Spleen (tissue), 11 donors: ENCODE data around the gene KCNT1. TPM values are rescaled to one million over a fixed set of nuclear protein-coding genes. Genes with fewer than 3 reads are reported as not detected.

Experiments
- DNase-seq: peaks from one replicate; pipeline ENCODE4 v3.0.0-alpha.2; 2020
- H3K27ac ChIP-seq, 8 donors: fragments of 200-600 bp; sonication (generic) in 7 of 8; 1 replicate in 4 of 8; 2 replicates in 4 of 8; pipeline versions ENCODE4 v1.5.0 to v1.8.0; 2016 to 2021; ENCODE audit warnings: inconsistent platforms in 4 of 8, mild to moderate bottlenecking in 4 of 8, moderate library complexity in 1 of 8
- H3K27me3 ChIP-seq, 7 donors: fragments of 200-600 bp; sonication (generic) in 6 of 7; replicated peaks in 1 of 7; 1 replicate in 4 of 7; 2 replicates in 3 of 7; pipeline versions ENCODE4 v1.5.0 to v1.8.0; 2016 to 2021; ENCODE audit warnings: inconsistent platforms in 3 of 7, mild to moderate bottlenecking in 1 of 7
- H3K36me3 ChIP-seq, 6 donors: fragments of 200-600 bp; sonication (generic) in 5 of 6; 1 replicate in 4 of 6; 2 replicates in 2 of 6; pipeline versions ENCODE4 v1.5.0 to v1.8.0; 2016 to 2021; ENCODE audit warnings: inconsistent platforms in 2 of 6
- H3K4me1 ChIP-seq, 6 donors: fragments of 200-600 bp; sonication (generic) in 5 of 6; 1 replicate in 3 of 6; 2 replicates in 3 of 6; pipeline versions ENCODE4 v1.5.0 to v1.8.0; 2016 to 2021; ENCODE audit warnings: inconsistent platforms in 3 of 6
- H3K4me3 ChIP-seq, 8 donors: fragments of 200-600 bp; sonication (generic) in 7 of 8; 1 replicate in 4 of 8; 2 replicates in 4 of 8; pipeline versions ENCODE4 v1.5.0 to v1.8.0; 2016 to 2021; ENCODE audit warnings: inconsistent platforms in 4 of 8, mild to moderate bottlenecking in 4 of 8, moderate library complexity in 2 of 8
- H3K9me3 ChIP-seq, 8 donors: fragments of 200-600 bp; sonication (generic) in 7 of 8; 1 replicate in 4 of 8; 2 replicates in 4 of 8; pipeline versions ENCODE4 v1.5.0 to v1.8.0; 2016 to 2021; ENCODE audit warnings: inconsistent platforms in 4 of 8
- CTCF ChIP-seq, 11 experiments: fragments of 200-600 bp in 7 of 11; fragments of 450-650 bp in 4 of 11; sonication (generic) in 4 of 11; IDR thresholded peaks in 8 of 11; conservative IDR thresholded peaks in 3 of 11; 1 replicate in 7 of 11; 2 replicates in 4 of 11; pipeline versions ENCODE4 v1.4.0 to v1.8.0; 2016 to 2021; ENCODE audit warnings: antibody characterized with exemption in 11 of 11, inconsistent platforms in 4 of 11, mild to moderate bottlenecking in 1 of 11
- POLR2A ChIP-seq, 3 donors: fragments of 450-650 bp; IDR thresholded peaks; one replicate each; pipeline ENCODE4 v1.5.1; 2017; ENCODE audit warnings: antibody characterized with exemption in 3 of 3, mild to moderate bottlenecking in 1 of 3
- POLR2AphosphoS5 ChIP-seq, 3 donors: sonication (generic); formaldehyde crosslinking; IDR thresholded peaks; one replicate each; pipeline ENCODE4 v1.5.1; 2017; ENCODE audit warnings: antibody characterized with exemption in 3 of 3
- WGBS, 5 donors: extraction: QIAGEN DNeasy Blood & Tissue Kit in 3 of 5; methylation state at CpG; one replicate each; pipeline versions ENCODE4 v1.1.5 to v1.1.7; 2013 to 2018; 5-methylcytosine and 5-hydroxymethylcytosine counted together
- intact Hi-C: fragments of 100-400 bp; cut with DNase I; formaldehyde crosslinking; loops from one replicate; pipeline ENCODE4 v1.15.0; 2023; ENCODE audit warnings: low total_unique reads
- polyA plus RNA-seq, 3 donors: library from polyadenylated mRNA; stranded (reverse); fragments of 200-250 nt; gene quantifications; one replicate each; pipeline ENCODE4 v1.2.1, GENCODE V29; 2013
- total RNA-seq, 7 donors: library from RNA; depleted of rRNA in 3 of 7; stranded (reverse); fragments of >200 nt in 3 of 7; fragmentation: NEBNext Ultra II Directional in 4 of 7; extraction: Animal tissue kit (Norgen Biotek cat#: 25700) in 4 of 7; gene quantifications; one replicate each; pipeline versions ENCODE4 v1.1.0 to v1.2.1, GENCODE V29; 2016 to 2021
- donor health status: healthy with polysubstance abuse.
- donor health status: DM: no; HTN: no; CAD: no; lungs with moderate emphysema.
- donor health status: DM: no; HTN: no; CAD: no.
- donor health status: Bipolar disorder and iron deficiency.
- donor health status: healthy.
- donor health status: DM: no; HTN: no; CAD: no.
- donor health status: DM: yes; HTN: yes; CAD: no.

The KCNT1 gene
- total and polyA plus RNA-seq, 10 donors, result 1.0 to 41.5 (median 19.8) TPM

- TF ChIP-seq POLR2AphosphoS5 (IDR thresholded peaks at IDR 0.05) (no peak), POLR2A (IDR thresholded peaks at IDR 0.05) (no peak), CTCF (IDR thresholded peaks at IDR 0.05 in 8 of 11, conservative IDR thresholded peaks at IDR 0.05 in 3 of 11) (no peak)
- WGBS, 5 donors, result 72 to 90% (median 80%) methylated on average over 2 to 9 of the region's 9 CpGs
- peak overlapping the region in 5 of 8 donors; percentile 46 to 83 (median 75) for H3K27ac ChIP-seq
- no peaks in the 10 kb centered on the region for H3K9me3 ChIP-seq
- intact Hi-C loops, result no loop called here
- peak overlapping the region in 2 of 8 donors; percentile 47 to 64 for H3K4me3 ChIP-seq
- peaks cover 0 to 90% (median 41%) of the 10 kb centered on the region in 6 donors for H3K4me1 ChIP-seq
- peaks cover 0 to 38% (median 25%) of the 10 kb centered on the region in 7 donors for H3K27me3 ChIP-seq
- peaks cover 0 to 11% (median 0%) of the 10 kb centered on the region in 6 donors for H3K36me3 ChIP-seq
- DNase-seq, result no peak
Measured at GRCh38 chr9:135706288-135706687, 4.3 kb downstream of the KCNT1 start.

DNA sequence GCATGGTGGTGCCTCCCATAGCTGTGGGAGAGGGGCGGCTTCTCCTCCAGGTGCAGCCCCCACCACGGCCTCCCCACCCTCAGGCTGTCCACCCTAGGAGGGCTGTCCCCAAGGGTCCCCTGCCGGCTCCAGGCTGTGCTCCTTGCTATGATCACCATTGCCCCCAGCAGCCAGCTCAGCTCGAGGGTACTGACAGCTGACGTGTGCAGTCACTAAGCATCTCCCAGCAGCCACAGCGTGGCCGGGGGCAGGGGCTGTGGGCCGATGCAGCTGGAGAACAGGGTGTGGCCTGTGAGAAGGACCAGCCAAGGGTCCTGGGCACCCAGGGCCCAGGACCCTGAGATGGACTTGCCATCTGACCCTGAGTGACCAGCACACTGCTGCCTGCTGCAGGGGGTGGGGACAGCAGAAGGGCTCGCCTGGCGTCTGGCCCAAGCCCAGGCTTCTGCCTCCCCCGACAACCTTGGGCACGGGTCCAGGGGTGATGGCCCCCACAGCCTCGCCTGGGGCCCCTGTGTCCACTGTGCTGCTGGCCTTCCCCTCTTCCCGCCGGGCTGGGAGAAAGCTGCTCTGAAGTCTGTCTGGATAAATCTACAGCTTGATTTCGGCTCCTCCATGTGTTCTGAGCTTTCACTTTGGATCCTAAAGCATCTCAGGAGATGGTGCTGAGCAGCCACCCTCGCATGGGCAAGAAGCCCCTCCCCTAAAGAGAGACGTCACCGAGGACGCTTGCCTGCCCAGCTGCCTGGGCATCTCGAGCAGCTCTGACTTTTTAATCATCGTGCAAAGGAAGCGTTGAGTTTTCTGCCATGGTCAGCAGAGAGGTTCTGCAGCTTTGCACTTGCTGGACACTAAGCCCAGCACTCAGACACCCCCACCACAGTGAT is 5.5 kb downstream of the KCNT1 start:
- TF ChIP-seq CTCF (IDR thresholded peaks at IDR 0.05 in 8 of 11, conservative IDR thresholded peaks at IDR 0.05 in 3 of 11), result no peak
- no peak for TF ChIP-seq POLR2A (IDR thresholded peaks at IDR 0.05)
- TF ChIP-seq POLR2AphosphoS5 (IDR thresholded peaks at IDR 0.05), result peak; percentile 64 to 86 (median 66)
- peaks cover 0 to 90% (median 36%) of the 10 kb centered on the region in 6 donors for H3K4me1 ChIP-seq
- H3K4me3 ChIP-seq, result peak overlapping the region in 3 of 8 donors; percentile 13 to 41 (median 19)
- no peak for DNase-seq
- intact Hi-C loops, result no loop called here
- H3K27ac ChIP-seq, result peak overlapping the region in 5 of 8 donors; percentile 46 to 83 (median 75)
- WGBS, 5 donors, result 42 to 53% (median 49%) methylated on average over 11 to 23 of the region's 23 CpGs
- H3K9me3 ChIP-seq, result no peaks in the 10 kb centered on the region
- H3K27me3 ChIP-seq, result peaks cover 0 to 38% (median 14%) of the 10 kb centered on the region in 7 donors
- peaks cover 0 to 18% (median 0%) of the 10 kb centered on the region in 6 donors for H3K36me3 ChIP-seq

DNA sequence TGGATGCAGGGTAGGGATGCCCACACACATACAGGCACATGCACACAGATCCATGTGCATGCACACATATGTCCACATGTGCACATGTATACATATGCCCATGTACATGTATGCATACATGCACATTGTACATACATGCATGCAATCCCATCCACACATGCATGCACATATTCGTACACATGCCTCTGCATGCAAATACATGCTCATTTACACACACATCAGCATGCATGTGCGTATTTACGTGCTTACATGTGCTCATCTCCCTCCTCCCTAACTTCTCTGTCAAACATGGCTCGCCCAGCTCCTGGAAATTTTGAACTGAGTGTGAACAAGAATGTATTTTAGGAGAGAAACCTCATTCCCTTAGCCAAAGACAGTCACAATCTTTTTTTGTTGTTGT is 6.2 kb downstream of the KCNT1 start:
- intact Hi-C loops, result no loop called here
- H3K36me3 ChIP-seq, result peaks cover 0 to 18% (median 0%) of the 10 kb centered on the region in 6 donors
- H3K4me3 ChIP-seq, result peak overlapping the region in 1 of 8 donors; percentile 13
- no peak for DNase-seq
- peaks cover 0 to 38% (median 8%) of the 10 kb centered on the region in 7 donors for H3K27me3 ChIP-seq
- no peaks in the 10 kb centered on the region for H3K9me3 ChIP-seq
- no peak overlapping the region for H3K27ac ChIP-seq
- TF ChIP-seq POLR2A (IDR thresholded peaks at IDR 0.05) (no peak), POLR2AphosphoS5 (IDR thresholded peaks at IDR 0.05) (no peak), CTCF (IDR thresholded peaks at IDR 0.05 in 8 of 11, conservative IDR thresholded peaks at IDR 0.05 in 3 of 11) (no peak)
- 80 to 93% (median 85%) methylated on average over 4 of the region's 4 CpGs for WGBS, 5 donors
- H3K4me1 ChIP-seq, result peaks cover 0 to 90% (median 40%) of the 10 kb centered on the region in 6 donors

DNA sequence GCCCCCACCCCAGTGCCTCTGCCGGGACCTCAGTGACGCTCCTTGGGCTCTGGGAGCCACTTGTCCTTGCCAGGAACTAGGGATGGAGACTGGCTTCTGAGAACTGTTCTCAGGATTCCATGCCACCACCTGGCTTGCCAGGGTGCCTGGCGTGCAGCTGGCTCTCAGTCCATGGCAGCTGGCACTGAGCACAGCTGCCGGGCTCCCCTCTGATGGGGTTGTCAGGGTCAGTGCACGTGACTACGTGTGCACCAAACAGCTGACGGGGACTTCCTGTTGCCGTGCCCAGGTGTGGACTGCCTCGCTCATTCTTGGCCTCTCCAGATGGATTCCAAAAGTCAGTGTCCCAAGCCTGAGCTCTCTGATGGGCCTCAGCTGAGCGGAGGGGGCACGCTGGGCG is 9.4 kb downstream of the KCNT1 start:
- intact Hi-C loops, result no loop called here
- H3K9me3 ChIP-seq, result no peaks in the 10 kb centered on the region
- peaks cover 0 to 18% (median 0%) of the 10 kb centered on the region in 6 donors for H3K36me3 ChIP-seq
- H3K4me1 ChIP-seq, result peaks cover 0 to 81% (median 38%) of the 10 kb centered on the region in 6 donors
- no peak for TF ChIP-seq POLR2AphosphoS5 (IDR thresholded peaks at IDR 0.05)
- no peak for TF ChIP-seq POLR2A (IDR thresholded peaks at IDR 0.05)
- no peak for TF ChIP-seq CTCF (IDR thresholded peaks at IDR 0.05 in 8 of 11, conservative IDR thresholded peaks at IDR 0.05 in 3 of 11)
- WGBS, 5 donors, result 77 to 86% (median 79%) methylated on average over 6 to 12 of the region's 12 CpGs
- peaks cover 3 to 52% (median 17%) of the 10 kb centered on the region in 7 donors for H3K27me3 ChIP-seq
- no peak overlapping the region for H3K4me3 ChIP-seq
- DNase-seq, result no peak
- H3K27ac ChIP-seq, result peak overlapping the region in 1 of 8 donors; percentile 30
